Endothelial cell of umbilical vein (primary cell): ENCODE results near the gene PTCD3.

Source experiments
- CTCF ChIP-seq, 2 donors: IDR thresholded peaks; 1 replicate in 1 of 2; 2 replicates in 1 of 2; pipeline ENCODE4 v1.5.1; 2011; ENCODE audit warnings: low read length in 2 of 2, mild to moderate bottlenecking in 2 of 2, moderate library complexity in 2 of 2, control low read depth in 1 of 2, inconsistent platforms in 1 of 2, low read depth in 1 of 2; ENCODE audit not compliant: insufficient read depth in 1 of 2; ENCODE audit errors: extremely low read depth in 1 of 2
- EZH2 ChIP-seq: IDR thresholded peaks from 2 replicates; pipeline ENCODE4 v1.6.1; 2012; ENCODE audit warnings: borderline replicate concordance, low read depth, mild to moderate bottlenecking, moderate library complexity, low read length, inconsistent platforms; ENCODE audit not compliant: severe bottlenecking
- FOS ChIP-seq: IDR thresholded peaks from 2 replicates; pipeline ENCODE4 v1.6.1; 2011; ENCODE audit warnings: mild to moderate bottlenecking, low read length, moderate library complexity, borderline replicate concordance; ENCODE audit not compliant: insufficient read depth
- GATA2 ChIP-seq: IDR thresholded peaks from 2 replicates; pipeline ENCODE4 v1.7.0; 2011; ENCODE audit warnings: low read depth, mild to moderate bottlenecking, moderate library complexity, mixed read lengths, low read length; ENCODE audit not compliant: insufficient read length, insufficient read depth
- MAX ChIP-seq: IDR thresholded peaks from 2 replicates; pipeline ENCODE4 v1.6.1; 2011; ENCODE audit not compliant: insufficient read depth, insufficient read length
- MYC ChIP-seq: IDR thresholded peaks from one replicate; pipeline ENCODE4 v1.6.1; 2011; ENCODE audit warnings: mild to moderate bottlenecking, low read depth, low read length
- POLR2A ChIP-seq: IDR thresholded peaks from 2 replicates; pipeline ENCODE4 v1.6.1; 2012; ENCODE audit warnings: low read depth, mild to moderate bottlenecking, control low read depth, low read length
- POLR2AphosphoS5 ChIP-seq: IDR thresholded peaks from 2 replicates; pipeline ENCODE4 v1.6.1; 2012; ENCODE audit warnings: low read depth, mild to moderate bottlenecking, control low read depth, low read length, moderate library complexity; ENCODE audit not compliant: insufficient read depth

GRCh38 chr2:86136141-86136540 is 30.1 kb downstream of the PTCD3 start:
- TF ChIP-seq CTCF (IDR thresholded peaks at IDR 0.05; ENCODE audit: extremely low read depth in 1 of 2, insufficient read depth in 1 of 2, low read depth in 1 of 2, low read length in 2 of 2) = no peak
- no peak for TF ChIP-seq MAX
- no peak for TF ChIP-seq POLR2AphosphoS5
- TF ChIP-seq POLR2A = no peak
- no peak for TF ChIP-seq FOS
- TF ChIP-seq EZH2 = no peak
- no peak for TF ChIP-seq GATA2
- no peak for TF ChIP-seq MYC
